H9 (cell line): ENCODE results near the gene MDFIC. TPM values are rescaled to one million over a fixed set of nuclear protein-coding genes. Genes with fewer than 3 reads are reported as not detected.

Experiments used
- DNase-seq: peaks from one replicate; pipeline ENCODE4 v3.0.0-alpha.2; 2017
- H2AFZ ChIP-seq: one replicate; pipeline ENCODE4 v1.6.1; 2013; ENCODE audit warnings: mild to moderate bottlenecking, low read length, control low read depth, moderate library complexity
- H2AK5ac ChIP-seq: 2 replicates; pipeline ENCODE4 v1.6.1; 2013; ENCODE audit warnings: low read length, control low read depth, mixed read lengths; ENCODE audit not compliant: insufficient read length
- H2BK120ac ChIP-seq: one replicate; pipeline ENCODE4 v1.6.1; 2013; ENCODE audit warnings: low read depth, mild to moderate bottlenecking, low read length, control low read depth, inconsistent platforms; ENCODE audit not compliant: poor library complexity, severe bottlenecking
- H2BK12ac ChIP-seq: 2 replicates; pipeline ENCODE4 v1.6.1; 2013; ENCODE audit warnings: low read length, control low read depth, mixed read lengths, low read depth; ENCODE audit not compliant: insufficient read length
- H2BK15ac ChIP-seq: 2 replicates; pipeline ENCODE4 v1.6.1; 2013; ENCODE audit warnings: low read depth, low read length, control low read depth
- H2BK20ac ChIP-seq: one replicate; pipeline ENCODE4 v1.6.1; 2013; ENCODE audit warnings: low read depth, mild to moderate bottlenecking, low read length, control low read depth, inconsistent platforms; ENCODE audit not compliant: poor library complexity, severe bottlenecking
- H2BK5ac ChIP-seq: 2 replicates; pipeline ENCODE4 v1.6.1; 2013; ENCODE audit warnings: low read length, control low read depth, mixed read lengths; ENCODE audit not compliant: insufficient read length
- H3K14ac ChIP-seq: 2 replicates; pipeline ENCODE4 v1.6.1; 2013; ENCODE audit warnings: low read length, control low read depth; ENCODE audit not compliant: insufficient read depth
- H3K18ac ChIP-seq: 2 replicates; pipeline ENCODE4 v1.6.1; 2013; ENCODE audit warnings: low read depth, mild to moderate bottlenecking, mixed read lengths, low read length, control low read depth; ENCODE audit not compliant: insufficient read length
- H3K23ac ChIP-seq: 2 replicates; pipeline ENCODE4 v1.6.1; 2013; ENCODE audit warnings: low read length, control low read depth, mixed read lengths, low read depth; ENCODE audit not compliant: insufficient read length
- H3K23me2 ChIP-seq: 2 replicates; pipeline ENCODE4 v1.6.1; 2013; ENCODE audit warnings: low read depth, mild to moderate bottlenecking, mixed read lengths, low read length, control low read depth; ENCODE audit not compliant: insufficient read length, poor library complexity, severe bottlenecking
- H3K27ac ChIP-seq: 2 replicates; pipeline ENCODE4 v1.5.1; 2013; ENCODE audit warnings: low read length, control low read depth, mixed read lengths, low read depth; ENCODE audit not compliant: insufficient read length
- H3K27me3 ChIP-seq: 2 replicates; pipeline ENCODE4 v1.6.1; 2013; ENCODE audit warnings: low read length, control low read depth, inconsistent platforms; ENCODE audit not compliant: insufficient read depth
- H3K4ac ChIP-seq: 2 replicates; pipeline ENCODE4 v1.6.1; 2013; ENCODE audit warnings: low read depth, mild to moderate bottlenecking, control low read depth, inconsistent platforms, low read length, moderate library complexity
- H3K4me1 ChIP-seq: 2 replicates; pipeline ENCODE4 v1.6.1; 2013; ENCODE audit warnings: low read length, control low read depth, inconsistent platforms; ENCODE audit not compliant: insufficient read depth
- H3K4me2 ChIP-seq: 2 replicates; pipeline ENCODE4 v1.6.1; 2013; ENCODE audit warnings: low read length, control low read depth, mixed read lengths; ENCODE audit not compliant: insufficient read length, insufficient read depth
- H3K56ac ChIP-seq: 2 replicates; pipeline ENCODE4 v1.6.1; 2013; ENCODE audit warnings: low read depth, mild to moderate bottlenecking, mixed read lengths, low read length, control low read depth; ENCODE audit not compliant: insufficient read length
- H3K79me1 ChIP-seq: 2 replicates; pipeline ENCODE4 v1.6.1; 2013; ENCODE audit warnings: low read depth, mild to moderate bottlenecking, moderate library complexity, low read length, control low read depth, inconsistent platforms; ENCODE audit not compliant: insufficient read depth, poor library complexity, severe bottlenecking
- H3K79me2 ChIP-seq: 2 replicates; pipeline ENCODE4 v1.6.1; 2013; ENCODE audit warnings: low read length, control low read depth, inconsistent platforms; ENCODE audit not compliant: insufficient read depth
- H3K9ac ChIP-seq: 2 replicates; pipeline ENCODE4 v1.6.1; 2013; ENCODE audit warnings: low read length, control low read depth, mixed read lengths; ENCODE audit not compliant: insufficient read length; ENCODE audit errors: extremely low read depth
- H3K9me3 ChIP-seq: one replicate; pipeline ENCODE4 v1.6.1; 2013; ENCODE audit warnings: low read depth, low read length, inconsistent platforms; ENCODE audit not compliant: control insufficient read depth
- H3T11ph ChIP-seq: one replicate; pipeline ENCODE4 v1.6.1; 2013; ENCODE audit warnings: mild to moderate bottlenecking, low read length, control low read depth, inconsistent platforms
- H4K20me1 ChIP-seq: one replicate; pipeline ENCODE4 v1.6.1; 2013; ENCODE audit not compliant: control insufficient read depth, insufficient read length, insufficient read depth
- H4K5ac ChIP-seq: 2 replicates; pipeline ENCODE4 v1.6.1; 2013; ENCODE audit warnings: low read depth, mild to moderate bottlenecking, mixed read lengths, low read length, control low read depth; ENCODE audit not compliant: insufficient read length
- H4K8ac ChIP-seq: replicated peaks from 2 replicates; pipeline ENCODE4 v1.6.1; 2013; ENCODE audit warnings: low read length, control low read depth, mixed read lengths, low read depth; ENCODE audit not compliant: insufficient read length
- H4K91ac ChIP-seq: 2 replicates; pipeline ENCODE4 v1.6.1; 2013; ENCODE audit warnings: low read depth, mild to moderate bottlenecking, moderate library complexity, mixed read lengths, low read length, control low read depth; ENCODE audit not compliant: insufficient read length
- H3K27ac Mint-ChIP-seq, 3 experiments: 2 replicates in 2 of 3; 3 replicates in 1 of 3; pipeline ENCODE4 v1.8.0; 2020 to 2021; ENCODE audit warnings: mixed read lengths in 3 of 3, mild to moderate bottlenecking in 1 of 3, moderate library complexity in 1 of 3
- H3K27me3 Mint-ChIP-seq: 2 replicates; pipeline ENCODE4 v1.8.0; 2021; ENCODE audit warnings: low read depth, mild to moderate bottlenecking, moderate library complexity, mixed read lengths
- H3K36me3 Mint-ChIP-seq, 3 experiments: 2 replicates in 2 of 3; 3 replicates in 1 of 3; pipeline ENCODE4 v1.8.0; 2020 to 2021; ENCODE audit warnings: low read depth in 3 of 3, mixed read lengths in 3 of 3; ENCODE audit not compliant: insufficient read depth in 1 of 3
- H3K4me1 Mint-ChIP-seq, 2 experiments: 2 replicates each; pipeline ENCODE4 v1.8.0; 2020; ENCODE audit warnings: mixed read lengths in 2 of 2
- H3K4me3 Mint-ChIP-seq, 2 experiments: 2 replicates in 1 of 2; 3 replicates in 1 of 2; pipeline ENCODE4 v1.8.0; 2020 to 2021; ENCODE audit warnings: mild to moderate bottlenecking in 2 of 2, mixed read lengths in 2 of 2, moderate library complexity in 1 of 2
- H3K9me3 Mint-ChIP-seq, 2 experiments: 2 replicates in 1 of 2; 3 replicates in 1 of 2; pipeline ENCODE4 v1.8.0; 2020; ENCODE audit warnings: mild to moderate bottlenecking in 2 of 2, mixed read lengths in 2 of 2, moderate library complexity in 1 of 2
- WGBS: extraction: QIAGEN DNeasy Blood & Tissue Kit; methylation state at CpG from one replicate; pipeline ENCODE4 v1.1.7; 2013; ENCODE audit warnings: missing lambda C conversion rate, low lambda C conversion rate, mixed read lengths; ENCODE audit not compliant: insufficient read length; ENCODE audit errors: extremely low coverage; 5-methylcytosine and 5-hydroxymethylcytosine counted together
- total RNA-seq: library from RNA; stranded (reverse); gene quantifications from 2 replicates; pipeline ENCODE4 v1.2.1, GENCODE V29; 2021
- TF ChIP-seq, protein P1 (sequence below): fragments of 200-600 bp; sonication (generic); conservative IDR thresholded peaks from 3 replicates; pipeline ENCODE4 v1.8.0; 2021; ENCODE audit warnings: antibody characterized with exemption, mild to moderate bottlenecking

MDFIC gene
- total RNA-seq, 1 experiment from 2014 or later, result 2.0 TPM

DNA sequence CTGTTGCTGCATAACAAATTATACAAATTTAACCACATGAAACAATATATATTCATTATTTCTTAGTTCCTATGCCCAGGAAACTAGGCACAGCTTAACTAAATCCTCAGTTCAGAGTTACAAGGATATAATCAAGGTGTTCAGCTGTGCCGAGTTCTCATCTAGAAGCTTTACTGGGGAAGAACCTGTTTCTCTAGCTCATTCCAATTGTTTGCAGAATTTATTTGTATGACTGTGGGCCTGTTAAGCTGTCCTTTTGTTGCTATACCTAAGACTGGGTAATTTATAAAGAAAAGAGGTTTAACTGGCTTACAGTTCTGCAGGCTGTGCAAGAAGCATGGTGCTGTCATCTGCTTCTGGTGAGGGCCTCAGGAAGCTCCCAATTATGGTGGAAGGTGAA, 21.8 kb upstream of the MDFIC start:
- no peaks in the 10 kb centered on the region for H3K4me1 Mint-ChIP-seq
- H3K4ac ChIP-seq, result no peak overlapping the region
- no peak overlapping the region for H2AFZ ChIP-seq

More for the DNA sequence above, 21.8 kb upstream of the MDFIC start:
- no peaks in the 10 kb centered on the region for H3K79me2 ChIP-seq
- H3K23me2 ChIP-seq, result no peaks in the 10 kb centered on the region
- Mint-ChIP-seq H3K36me3 (no peaks in the 10 kb centered on the region), H3K27me3 (no peaks in the 10 kb centered on the region), H3K4me3 (no peak overlapping the region), H3K27ac (no peak overlapping the region; a peak in 1 of 7 replicates), H3K9me3 (no peaks in the 10 kb centered on the region)
- no peak overlapping the region for H3K9ac ChIP-seq
- H3K27ac ChIP-seq, result no peak overlapping the region
- no peaks in the 10 kb centered on the region for H3K4me1 ChIP-seq
- H3K4me2 ChIP-seq, result no peak overlapping the region
- H3K79me1 ChIP-seq, result no peaks in the 10 kb centered on the region
- no peaks in the 10 kb centered on the region for H3K27me3 ChIP-seq
- H2BK12ac ChIP-seq, result no peak overlapping the region
- no peak overlapping the region for H3T11ph ChIP-seq
- no peaks in the 10 kb centered on the region for H3K9me3 ChIP-seq
- no peaks in the 10 kb centered on the region for H4K20me1 ChIP-seq
- no peak for DNase-seq
- no peak overlapping the region for H2BK20ac ChIP-seq
- no peak overlapping the region for H4K91ac ChIP-seq
- TF ChIP-seq, protein P1, sequence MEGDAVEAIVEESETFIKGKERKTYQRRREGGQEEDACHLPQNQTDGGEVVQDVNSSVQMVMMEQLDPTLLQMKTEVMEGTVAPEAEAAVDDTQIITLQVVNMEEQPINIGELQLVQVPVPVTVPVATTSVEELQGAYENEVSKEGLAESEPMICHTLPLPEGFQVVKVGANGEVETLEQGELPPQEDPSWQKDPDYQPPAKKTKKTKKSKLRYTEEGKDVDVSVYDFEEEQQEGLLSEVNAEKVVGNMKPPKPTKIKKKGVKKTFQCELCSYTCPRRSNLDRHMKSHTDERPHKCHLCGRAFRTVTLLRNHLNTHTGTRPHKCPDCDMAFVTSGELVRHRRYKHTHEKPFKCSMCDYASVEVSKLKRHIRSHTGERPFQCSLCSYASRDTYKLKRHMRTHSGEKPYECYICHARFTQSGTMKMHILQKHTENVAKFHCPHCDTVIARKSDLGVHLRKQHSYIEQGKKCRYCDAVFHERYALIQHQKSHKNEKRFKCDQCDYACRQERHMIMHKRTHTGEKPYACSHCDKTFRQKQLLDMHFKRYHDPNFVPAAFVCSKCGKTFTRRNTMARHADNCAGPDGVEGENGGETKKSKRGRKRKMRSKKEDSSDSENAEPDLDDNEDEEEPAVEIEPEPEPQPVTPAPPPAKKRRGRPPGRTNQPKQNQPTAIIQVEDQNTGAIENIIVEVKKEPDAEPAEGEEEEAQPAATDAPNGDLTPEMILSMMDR, result no peak
- no peak overlapping the region for H3K56ac ChIP-seq
- no peak overlapping the region for H2BK5ac ChIP-seq
- no peak overlapping the region for H2BK15ac ChIP-seq
- H3K18ac ChIP-seq, result no peak overlapping the region
- no peak overlapping the region for H4K5ac ChIP-seq
- no CpG with 5 or more reads among the region's 1 CpG for WGBS
- no peak overlapping the region for H2BK120ac ChIP-seq
- no peak overlapping the region for H3K23ac ChIP-seq
- H4K8ac ChIP-seq, result no peak overlapping the region
- H2AK5ac ChIP-seq, result no peak overlapping the region
- H3K14ac ChIP-seq, result no peak overlapping the region
